Stimulated activated CD4-positive, alpha-beta T cell treated with anti-CD3 and anti-CD28 coated beads, Interleukin-2, amount 100 ng/mL, for 48 hours (primary cell): ENCODE results near the gene ADAM10.
"Not testable (repeated sequence)": the region's sequence is repeated elsewhere in the genome, so short reads cannot be mapped to it uniquely, and the experiment has no call there.

ENCODE experiments used
- DNase-seq, 2 donors: peaks; one replicate each; pipeline ENCODE4 v3.0.0-alpha.2; 2020

The ADAM10 gene

DNA sequence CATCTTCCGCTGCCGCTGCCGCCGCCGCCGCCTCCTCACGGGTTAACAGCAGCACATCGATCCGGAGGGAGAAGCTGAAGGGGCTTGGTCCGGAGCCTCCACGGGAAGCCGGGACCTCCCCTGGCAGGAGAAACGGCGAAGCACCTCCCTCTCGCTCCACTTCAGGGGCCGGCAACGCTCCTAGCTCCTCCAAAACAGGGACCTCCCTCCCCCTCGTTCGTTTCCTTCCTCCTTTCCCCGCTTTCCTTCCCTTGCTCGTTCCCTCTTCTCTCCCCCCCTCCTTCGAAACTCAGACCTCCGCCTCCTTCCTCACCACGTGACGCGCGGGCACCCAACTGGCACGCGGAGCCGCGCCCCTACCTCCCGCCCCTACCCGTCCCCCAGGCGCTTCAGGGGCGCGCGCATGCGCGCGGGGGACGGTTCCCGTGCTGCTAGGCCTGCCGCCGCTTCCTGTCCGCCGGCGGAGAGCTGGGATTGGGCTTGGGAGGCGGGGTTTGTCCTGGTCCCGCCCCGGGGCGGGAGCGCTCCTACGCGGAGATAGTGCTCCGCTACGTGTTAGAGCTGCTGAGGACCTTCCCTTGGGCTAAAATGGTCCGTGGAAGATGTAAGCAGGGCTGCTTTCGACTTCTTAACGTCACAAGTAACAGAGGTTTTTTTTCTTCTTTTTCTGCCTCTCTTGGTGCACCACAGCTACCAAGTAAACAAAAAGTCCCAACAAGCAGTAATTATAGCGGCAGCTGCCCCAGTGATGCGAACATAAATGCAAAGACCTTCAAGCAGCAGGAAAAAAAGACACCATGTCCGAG, at the start of gene ADAM10:
ADAM10 (minus strand) TSS at position 176 of the 806 bp plus-strand sequence; CDS start at position 3, 173 bp downstream.
- peak; percentile 97 to 98 for DNase-seq

- no peak for DNase-seq
Measured at GRCh38 chr15:58797505-58797904, 48.0 kb upstream of the ADAM10 start.

DNA sequence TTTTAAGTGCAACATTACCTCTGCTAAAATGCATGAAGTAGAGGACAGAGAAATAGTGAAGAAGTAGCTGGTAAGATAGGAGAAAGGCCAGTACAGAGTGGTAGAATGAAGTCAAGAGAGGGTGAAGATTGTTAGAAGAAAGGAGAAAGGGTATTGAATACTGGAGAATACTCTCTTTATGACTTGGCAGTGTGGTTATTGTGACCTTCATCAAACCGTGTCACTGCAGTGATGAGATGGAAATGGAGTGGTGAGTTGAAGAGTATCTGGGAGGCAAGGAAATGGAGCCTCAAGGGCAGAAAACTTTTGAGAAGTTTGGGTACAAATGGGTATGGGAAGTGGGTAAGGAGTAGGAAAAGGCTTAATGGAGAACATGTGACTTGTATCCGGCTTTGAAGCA, 46.3 kb upstream of the ADAM10 start:
- no peak for DNase-seq

DNA sequence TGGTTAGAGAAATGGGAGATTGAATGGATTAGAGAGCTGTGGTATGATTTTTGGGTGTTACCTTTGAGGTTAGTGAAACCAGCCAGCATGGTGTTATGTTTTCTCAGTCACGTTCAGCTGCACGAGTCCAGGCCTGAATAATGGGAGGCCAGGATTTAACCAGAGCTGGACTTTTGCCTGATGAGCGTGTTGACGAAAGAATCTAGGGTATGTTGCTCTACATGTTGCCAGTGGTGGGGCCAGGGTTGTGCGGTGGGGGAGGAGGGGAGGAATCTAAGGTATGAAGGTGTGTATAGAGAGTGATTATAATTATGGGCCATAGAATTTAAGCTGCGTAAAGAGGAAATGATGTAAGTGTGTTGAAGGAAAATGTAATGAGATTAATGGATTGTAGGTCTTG, 44.4 kb upstream of the ADAM10 start:
- DNase-seq: no peak

DNA sequence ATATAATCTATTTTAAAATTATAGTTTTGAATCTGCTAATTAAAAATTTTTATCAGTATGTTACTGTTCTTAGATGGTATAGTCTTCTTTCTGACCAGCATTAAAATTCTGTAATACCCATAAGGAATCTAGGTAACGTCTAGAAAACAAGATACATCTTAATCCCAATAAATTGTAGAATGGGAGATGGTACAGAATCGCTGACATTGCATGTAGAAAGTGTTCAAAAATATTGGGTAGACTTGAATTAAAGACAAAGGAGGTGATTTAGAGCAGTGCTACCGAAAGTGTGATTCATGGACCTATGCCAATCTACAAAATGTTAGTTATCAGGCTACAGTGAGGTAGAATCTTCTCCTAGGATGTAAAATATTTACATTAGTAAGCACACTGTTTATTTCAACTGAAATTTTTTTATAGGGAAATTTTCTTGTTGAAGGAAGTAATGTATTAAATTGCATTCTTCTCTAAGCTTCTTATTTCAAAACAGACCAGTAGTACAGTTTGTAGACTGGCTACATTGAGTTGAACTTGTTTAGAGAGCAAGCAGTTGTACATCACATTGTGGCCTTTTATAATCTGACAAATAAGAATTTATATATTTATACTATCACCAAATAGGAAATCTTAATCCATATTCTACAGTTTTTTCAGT, 38.7 kb upstream of the ADAM10 start:
- DNase-seq: no peak

DNA sequence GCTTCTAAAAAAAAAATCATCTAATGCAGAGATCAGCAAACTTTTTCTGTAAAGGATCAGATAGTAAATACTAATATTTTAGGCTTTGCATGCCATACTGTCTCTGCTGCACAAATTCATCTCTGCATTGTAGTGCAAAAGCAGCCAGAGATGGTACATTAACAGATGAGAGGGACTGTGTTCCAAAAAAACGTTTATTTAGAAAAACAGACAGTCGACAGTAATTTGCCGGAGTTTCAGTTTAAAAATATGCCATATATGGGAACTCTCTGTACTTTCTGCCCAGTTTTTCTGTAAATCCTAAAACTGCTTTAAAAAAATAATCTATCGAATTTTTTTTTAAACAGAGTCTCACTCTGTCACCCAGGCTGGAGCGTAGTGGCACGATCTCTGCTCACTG, 35.8 kb upstream of the ADAM10 start:
- DNase-seq: no peak

DNA sequence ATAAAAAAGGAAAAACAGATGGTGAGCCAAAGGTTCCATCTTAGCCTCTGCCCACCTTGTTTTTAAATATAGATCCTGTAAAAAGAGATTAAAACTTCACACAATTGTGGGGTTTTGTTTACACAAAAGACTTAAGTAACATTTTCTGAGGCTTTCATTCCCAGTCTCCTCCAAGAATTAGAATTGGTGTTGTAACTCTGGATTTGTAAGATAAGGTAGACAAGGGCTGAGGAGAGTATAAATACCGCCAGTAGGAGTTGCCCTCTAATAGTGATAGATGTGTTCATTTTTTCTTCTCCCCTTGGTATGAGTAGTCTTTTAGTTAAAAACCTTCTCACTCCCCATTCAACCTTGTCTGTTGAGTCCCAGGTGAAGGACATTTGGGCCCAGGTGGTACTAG, 30.0 kb upstream of the ADAM10 start:
- DNase-seq: no peak

DNA sequence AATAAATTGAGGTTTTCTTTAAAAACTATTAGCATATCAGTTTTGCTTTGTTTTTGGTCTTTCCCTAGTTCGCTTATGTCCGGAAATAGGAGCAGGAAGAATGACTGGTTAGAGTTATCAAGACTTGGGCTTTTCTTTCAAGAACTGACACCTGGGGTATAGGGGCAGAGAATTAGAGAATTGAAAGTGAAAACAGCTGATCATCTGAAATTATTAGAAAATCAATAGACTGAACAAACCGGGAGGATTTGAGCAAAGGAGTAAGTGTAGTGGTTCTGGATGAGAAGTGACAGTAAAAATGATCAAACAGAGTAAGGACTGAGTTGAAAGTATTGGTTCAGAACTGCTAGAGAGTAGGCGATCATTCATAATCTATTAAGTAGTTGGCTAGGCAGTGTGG, 27.6 kb upstream of the ADAM10 start:
- DNase-seq: no peak

DNA sequence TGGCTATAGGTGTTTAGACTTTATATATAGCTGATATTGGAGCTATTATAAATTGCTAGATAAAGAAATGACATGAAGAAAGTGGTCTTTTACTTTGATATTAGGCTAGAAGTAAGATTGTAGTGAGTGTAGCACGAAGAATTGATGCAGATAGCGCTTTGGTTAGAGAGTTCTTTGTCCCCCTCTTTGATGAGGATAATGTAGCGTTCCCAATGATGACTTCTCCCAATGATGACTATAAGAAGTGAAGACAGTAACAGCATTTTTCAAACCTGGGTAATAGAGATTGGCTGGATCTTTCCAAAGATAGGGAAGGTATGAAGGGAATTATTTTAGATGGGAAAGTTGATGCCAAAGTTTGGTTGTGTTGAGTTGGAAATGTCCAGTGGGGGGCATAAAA, 25.9 kb upstream of the ADAM10 start:
- DNase-seq: no peak

GRCh38 chr15:58773024-58773423, 23.5 kb upstream of the ADAM10 start:
- no peak for DNase-seq

DNA sequence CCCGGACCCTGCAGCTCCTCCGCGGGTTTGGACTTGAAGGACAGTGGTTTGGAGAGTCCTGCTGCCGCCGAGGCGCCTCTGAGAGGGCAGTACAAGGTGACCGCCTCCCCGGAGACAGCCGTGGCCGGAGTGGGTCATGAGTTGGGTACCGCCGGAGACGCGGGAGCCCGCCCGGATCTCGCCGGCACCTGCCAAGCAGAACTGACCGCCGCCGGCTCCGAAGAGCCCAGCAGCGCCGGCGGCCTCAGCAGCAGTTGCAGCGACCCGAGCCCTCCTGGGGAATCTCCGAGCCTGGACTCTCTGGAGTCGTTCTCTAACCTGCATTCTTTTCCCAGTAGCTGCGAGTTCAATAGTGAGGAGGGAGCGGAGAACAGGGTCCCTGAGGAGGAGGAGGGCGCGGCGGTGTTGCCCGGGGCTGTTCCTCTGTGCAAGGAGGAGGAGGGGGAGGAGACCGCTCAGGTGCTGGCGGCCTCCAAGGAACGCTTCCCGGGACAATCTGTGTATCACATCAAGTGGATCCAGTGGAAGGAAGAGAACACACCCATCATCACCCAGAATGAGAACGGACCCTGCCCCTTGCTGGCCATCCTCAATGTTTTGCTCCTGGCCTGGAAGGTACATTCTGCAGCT, 22.2 kb upstream of the ADAM10 start:
- peak in 1 of 2 donors; percentile 7 for DNase-seq

DNA sequence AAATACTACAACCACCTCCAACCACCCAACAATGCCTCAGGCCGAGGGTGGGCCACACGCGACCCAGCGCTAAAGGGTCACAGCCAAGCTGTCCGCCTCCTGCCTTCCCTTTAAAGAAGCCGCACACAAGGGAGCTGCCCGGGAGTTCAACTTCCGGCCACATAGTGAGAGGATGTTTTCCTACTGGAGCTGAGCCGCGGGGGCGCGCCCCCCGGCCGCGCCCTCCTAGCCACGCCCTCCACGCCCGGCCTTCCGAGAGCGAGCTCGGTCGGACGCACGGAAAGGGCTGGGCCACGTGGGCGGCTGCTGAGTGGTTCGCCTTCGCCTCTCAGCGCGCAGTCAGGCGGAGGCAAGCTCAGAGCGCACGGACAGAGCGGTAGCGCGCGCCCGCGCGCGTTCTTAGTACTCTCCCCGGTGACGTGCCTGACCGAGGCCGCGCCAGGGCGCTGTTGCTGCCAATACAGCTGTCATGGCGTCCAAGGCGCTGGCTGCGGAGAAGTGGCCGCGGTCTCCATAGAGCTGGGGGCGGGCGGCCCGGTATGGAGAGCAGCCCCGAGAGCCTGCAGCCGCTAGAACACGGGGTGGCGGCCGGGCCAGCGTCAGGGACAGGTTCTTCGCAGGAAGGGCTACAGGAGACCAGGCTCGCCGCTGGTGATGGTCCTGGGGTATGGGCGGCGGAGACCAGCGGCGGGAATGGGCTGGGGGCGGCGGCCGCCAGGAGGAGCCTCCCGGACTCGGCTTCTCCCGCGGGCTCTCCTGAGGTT, 21.5 kb upstream of the ADAM10 start, which contains the start of gene MINDY2:
MINDY2 (plus strand) TSS at position 446 of the 764 bp plus-strand sequence; CDS start at position 540, 94 bp downstream.
- DNase-seq: peak; percentile 89 to 90

GRCh38 chr15:58770519-58770856, 21.0 kb upstream of the ADAM10 start:
- DNase-seq: peak in 1 of 2 donors; percentile 11

GRCh38 chr15:58768601-58769004, 19.1 kb upstream of the ADAM10 start:
- DNase-seq: not testable (repeated sequence)

DNA sequence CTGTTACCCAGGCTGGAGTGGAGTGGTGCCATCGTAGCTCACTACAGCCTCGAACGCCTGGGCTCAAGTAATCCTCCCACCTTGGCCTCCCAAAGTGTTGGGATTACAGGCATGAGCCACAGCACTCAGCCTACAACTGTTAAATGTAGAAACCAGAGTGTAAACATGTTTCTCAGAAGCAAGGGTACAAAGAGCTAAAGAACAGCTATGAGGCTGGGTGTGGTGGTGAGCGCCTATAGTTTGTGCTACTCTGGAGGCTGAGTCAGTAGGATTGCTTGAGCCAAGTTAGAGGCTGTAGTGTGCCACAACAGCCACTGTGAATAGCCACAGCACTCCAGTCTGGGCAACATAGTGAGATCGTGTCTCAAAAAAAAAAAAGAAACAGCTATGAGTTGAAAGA, 16.8 kb upstream of the ADAM10 start:
- DNase-seq: no peak

GRCh38 chr15:58764468-58764867, 15.0 kb upstream of the ADAM10 start:
- DNase-seq: no peak

- DNase-seq: no peak
Measured at GRCh38 chr15:58762731-58763130, 13.2 kb upstream of the ADAM10 start.

- DNase-seq: no peak
Measured at GRCh38 chr15:58762285-58762684, 12.8 kb upstream of the ADAM10 start.

- DNase-seq: no peak
Measured at GRCh38 chr15:58761010-58761388, 11.5 kb upstream of the ADAM10 start.

DNA sequence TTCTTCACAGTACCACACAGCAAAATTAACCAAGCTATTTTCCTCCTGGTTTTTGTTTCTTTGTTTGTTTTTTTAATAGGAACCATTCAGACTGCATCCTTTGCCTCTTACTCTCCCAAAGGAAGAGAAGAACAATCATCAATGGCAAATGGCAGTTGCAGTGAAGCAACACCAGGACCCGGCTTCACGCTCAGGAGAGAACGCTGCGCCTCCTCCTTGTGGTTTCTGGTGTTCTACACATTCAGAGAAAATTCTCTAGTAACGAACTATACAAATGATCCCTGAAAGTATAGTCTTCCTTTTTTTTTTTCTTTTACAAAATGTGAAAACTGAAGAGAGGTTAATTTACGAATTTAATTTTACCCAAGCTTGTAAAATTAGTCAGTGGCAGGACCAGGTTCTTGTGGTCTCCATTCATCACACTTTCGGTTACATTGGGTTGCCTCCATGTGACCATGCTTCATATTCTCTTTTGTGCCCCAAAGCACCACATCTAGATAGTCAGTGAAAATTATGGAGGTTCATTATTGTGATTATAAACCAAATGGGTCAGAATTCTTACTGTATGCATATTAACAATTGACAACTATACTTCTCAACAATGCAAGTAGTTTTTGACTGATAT, 11.0 kb upstream of the ADAM10 start:
- DNase-seq: no peak

- DNase-seq: no peak
Measured at GRCh38 chr15:58758141-58758540, 8.6 kb upstream of the ADAM10 start.

DNA sequence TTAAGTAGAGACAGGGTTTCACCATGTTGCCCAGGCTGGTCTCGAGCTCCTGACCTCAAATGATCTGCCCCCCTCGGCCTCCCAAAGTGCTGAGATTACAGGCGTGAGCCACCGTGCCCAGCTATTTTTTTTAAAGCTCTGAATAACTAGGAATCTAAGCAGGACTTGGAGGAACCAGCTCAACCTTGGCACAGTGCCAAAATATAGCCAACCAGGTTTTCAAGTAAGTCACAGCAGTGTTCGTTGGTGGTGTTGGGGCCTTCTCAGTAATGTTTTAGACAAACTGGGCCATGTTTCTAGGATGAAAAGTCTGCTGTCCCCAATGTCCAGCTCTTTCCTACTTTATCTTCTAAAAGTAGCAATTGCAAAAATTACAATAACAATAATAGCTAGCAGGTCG, 6.4 kb upstream of the ADAM10 start:
- DNase-seq: no peak

GRCh38 chr15:58755350-58755749, 5.8 kb upstream of the ADAM10 start:
- no peak for DNase-seq
